Erythroblast (primary cell): Measurements from ENCODE around the gene HSD11B1L.
"Not testable (repeated sequence)": the region's sequence is repeated elsewhere in the genome, so short reads cannot be mapped to it uniquely, and the experiment has no call there.

Source experiments
- DNase-seq, 2 experiments: peaks; one replicate each; lab custom pipeline; 2025; lab: John Stamatoyannopoulos, UW
- GATA1 ChIP-seq: IDR thresholded peaks from 2 replicates; pipeline ENCODE4 v1.6.1; 2011; ENCODE audit warnings: low read depth, mild to moderate bottlenecking, control low read depth, low read length, moderate library complexity
- POLR2A ChIP-seq: IDR thresholded peaks from 2 replicates; pipeline ENCODE4 v1.6.1; 2011; ENCODE audit warnings: mild to moderate bottlenecking, low read length

Gene HSD11B1L

DNA sequence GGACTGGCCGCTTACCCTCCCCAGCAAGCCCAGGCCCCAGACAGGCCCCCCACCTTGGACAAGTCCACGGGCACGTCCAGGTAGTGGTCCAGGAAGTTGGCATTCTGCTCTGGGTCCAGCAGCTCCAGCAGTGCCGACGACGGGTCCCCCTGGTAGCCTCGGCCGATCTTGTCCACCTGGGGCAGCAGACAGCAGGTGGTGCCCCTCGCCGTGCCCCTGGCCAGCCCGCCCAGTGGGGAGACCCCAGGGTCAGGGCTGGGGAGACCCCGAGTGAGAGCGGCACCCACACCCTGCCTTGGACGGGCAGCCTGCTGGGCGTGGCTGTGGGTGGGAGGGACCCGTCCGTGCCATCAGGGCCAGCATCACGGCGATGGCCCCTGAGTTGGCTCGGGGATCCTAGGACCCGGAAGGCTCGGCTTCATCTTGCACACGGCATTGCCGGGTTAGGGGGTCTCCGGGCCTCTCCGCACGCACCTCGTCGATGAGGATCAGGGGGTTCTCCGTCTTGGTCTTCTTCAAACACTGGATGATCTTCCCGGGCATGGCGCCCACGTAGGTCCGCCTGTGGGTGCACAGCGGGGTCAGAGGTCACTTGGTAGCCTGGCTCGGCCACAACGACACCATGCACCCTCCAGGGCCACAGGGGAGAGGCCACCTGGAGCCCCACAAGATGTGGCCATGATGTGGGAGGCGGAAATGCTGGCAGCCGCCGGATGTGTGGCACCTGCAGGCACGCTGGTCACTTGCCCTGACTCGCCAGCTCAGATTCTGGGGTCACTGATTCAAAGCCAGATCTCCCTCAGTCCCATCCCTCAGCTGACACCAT is 15.6 kb downstream of the HSD11B1L start:
- DNase-seq, result no peak
- TF ChIP-seq POLR2A, result no peak
- TF ChIP-seq GATA1, result no peak

DNA sequence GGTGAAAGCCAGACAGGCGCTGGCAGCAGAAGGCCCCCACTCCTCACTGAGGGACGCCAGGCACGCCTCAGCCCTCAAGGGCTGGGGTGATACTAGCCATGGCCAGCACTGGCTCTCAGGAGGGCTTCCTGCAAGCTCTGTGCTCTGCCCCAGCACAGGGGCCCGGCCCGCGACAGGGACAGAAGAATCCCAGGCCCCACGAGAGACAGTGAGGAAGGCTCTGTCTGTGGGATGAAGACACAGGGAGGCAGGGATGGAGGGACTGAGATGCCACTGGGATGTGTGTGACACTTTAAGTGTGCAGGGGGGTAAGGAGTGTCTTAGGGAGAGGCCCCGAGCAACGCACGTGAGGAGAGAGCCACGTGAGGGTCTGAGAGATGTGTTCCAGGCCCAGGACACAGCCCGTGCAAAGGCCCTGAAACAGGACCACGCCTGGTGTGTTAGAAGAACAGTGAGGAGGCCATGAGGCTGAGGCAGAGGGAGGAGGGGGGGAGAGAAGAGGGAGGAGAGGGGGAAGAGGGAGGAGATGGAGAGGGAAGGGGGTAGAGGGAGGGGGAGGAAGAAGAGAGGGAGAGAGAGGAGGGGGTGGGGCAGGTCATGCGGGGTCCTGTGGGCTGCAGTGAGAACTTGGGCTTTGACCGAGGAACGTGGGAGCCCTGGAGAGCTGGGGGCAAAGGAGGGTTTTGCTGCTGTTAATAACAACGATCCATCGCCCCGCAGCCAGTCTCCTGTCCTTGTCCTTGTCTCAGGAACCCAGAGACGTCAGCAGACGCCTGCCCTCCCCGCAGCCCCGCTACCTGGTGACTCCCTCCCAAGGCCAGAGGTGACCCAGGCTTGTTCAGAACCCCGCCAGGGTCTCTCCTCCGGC is 16.4 kb downstream of the HSD11B1L start:
- no peak for DNase-seq
- TF ChIP-seq GATA1, result no peak
- TF ChIP-seq POLR2A, result no peak

DNA sequence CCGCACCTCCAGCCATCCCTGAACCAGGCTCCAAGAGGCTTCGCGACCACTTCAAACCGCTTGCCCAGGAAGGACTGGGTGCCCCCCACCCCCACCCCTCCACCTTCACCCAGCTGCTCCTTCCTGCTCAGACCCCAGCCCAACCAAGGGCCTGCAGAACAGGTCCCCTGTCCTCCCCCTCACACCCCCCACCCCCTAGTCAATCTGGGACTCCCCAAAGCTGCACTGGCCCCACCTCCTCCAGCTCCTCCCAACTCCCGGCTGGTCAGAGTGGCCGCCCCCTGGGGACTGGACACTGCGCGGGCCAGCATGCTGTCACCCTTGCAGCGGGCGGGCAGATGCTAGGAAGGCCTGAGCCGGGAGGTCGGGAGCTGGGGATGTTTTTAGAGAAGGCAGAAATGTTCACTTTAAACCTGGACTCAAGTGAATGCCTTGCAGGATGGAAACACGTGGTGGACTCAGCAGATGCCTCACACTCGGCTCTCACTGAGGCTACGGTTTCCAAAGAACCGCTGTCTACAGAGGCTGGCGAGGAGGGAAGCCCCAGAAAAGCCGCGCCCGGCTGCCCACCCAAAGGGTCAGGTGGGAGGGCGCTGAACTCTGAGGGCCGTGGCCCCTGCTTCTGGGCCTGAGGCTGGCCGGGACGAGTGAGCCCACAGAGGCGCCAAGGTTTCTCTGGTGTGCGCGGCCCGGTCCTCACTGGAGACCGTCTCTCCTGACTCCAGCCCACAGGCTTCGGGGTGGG is 17.2 kb downstream of the HSD11B1L start:
- TF ChIP-seq POLR2A (no peak), GATA1 (no peak)
- no peak for DNase-seq

DNA sequence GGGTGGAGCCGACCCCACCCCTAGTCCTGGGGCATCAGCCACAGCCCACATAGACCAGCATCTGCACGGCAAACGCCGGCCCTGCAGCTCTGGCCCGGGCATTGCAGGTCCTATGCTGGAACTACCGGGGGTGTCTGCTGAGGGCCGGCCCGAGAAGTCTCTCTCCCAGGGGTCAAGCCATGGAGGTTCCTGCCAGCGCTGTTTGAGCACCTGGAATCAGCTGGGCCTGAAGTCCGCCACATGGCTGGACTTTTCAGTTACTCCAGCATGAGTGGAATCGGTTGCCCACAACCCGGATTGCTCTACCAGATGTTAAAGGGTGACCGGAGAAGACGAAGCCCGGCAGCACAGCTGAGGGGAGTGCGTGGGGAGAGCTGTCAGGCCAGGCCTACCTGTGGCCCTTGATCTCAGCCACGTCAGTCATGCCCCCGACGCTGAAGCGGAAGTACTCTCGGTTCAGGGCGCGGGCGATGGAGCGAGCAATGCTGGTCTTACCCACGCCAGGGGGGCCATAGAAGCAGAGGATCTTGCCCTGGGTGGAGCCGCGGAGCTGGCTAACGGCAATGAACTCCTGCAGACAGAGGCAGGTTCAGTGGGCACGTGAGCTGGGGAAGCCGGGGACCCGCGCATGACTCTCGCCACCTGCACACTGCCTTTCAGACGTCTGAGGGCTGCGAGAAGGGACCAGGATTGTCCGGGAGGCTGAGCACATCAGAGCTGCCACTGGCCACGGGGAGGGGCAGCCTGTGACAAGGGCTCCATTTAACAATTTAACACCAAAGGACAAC is 18.0 kb downstream of the HSD11B1L start:
- DNase-seq, result no peak
- TF ChIP-seq POLR2A (no peak), GATA1 (no peak)

DNA sequence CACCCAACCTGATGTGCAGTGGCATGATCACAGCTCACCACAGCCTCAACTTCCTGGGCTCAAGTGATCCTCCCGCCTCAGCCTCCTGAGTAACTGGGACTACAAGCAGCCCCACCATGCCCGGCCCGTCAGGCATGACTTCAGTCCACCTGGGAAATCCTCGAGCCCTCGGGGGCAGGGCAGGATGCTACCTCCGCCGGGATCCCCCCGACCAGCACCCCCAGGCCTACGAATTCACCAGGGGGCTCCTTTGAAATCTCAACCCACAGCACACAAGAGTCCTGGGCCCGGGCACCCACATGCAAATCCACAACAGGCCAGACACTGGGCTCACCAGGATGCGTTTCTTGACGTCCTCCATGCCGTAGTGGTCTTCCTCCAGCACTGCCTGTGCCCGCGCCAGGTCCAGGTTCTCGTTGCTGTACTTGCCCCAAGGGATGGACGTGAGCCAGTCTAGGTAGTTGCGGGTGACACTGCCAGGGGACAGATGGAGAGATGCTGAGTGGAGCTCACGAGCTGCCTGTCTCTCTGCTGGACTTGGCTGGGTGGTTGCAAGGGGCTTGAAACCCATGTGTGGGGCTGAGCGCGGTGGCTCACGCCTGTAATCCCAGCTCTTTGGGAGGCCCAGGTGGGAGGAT is 19.7 kb downstream of the HSD11B1L start:
- no peak for DNase-seq
- TF ChIP-seq POLR2A (no peak), GATA1 (no peak)

DNA sequence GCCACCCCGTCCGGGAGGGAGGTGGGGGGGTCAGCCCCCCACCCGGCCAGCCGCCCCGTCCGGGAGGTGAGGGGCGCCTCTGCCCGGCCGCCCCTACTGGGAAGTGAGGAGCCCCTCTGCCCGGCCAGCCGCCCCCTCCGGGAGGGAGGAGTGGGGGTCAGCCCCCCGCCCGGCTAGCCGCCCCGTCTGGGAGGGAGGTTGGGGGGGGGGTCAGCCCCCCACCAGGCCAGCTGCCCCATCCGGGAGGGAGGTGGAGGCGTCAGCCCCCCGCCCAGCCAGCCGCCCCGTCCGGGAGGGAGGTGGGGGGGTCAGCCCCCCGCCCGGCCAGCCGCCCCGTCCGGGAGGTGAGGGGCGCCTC is 21.2 kb downstream of the HSD11B1L start:
- DNase-seq, result not testable (repeated sequence)

DNA sequence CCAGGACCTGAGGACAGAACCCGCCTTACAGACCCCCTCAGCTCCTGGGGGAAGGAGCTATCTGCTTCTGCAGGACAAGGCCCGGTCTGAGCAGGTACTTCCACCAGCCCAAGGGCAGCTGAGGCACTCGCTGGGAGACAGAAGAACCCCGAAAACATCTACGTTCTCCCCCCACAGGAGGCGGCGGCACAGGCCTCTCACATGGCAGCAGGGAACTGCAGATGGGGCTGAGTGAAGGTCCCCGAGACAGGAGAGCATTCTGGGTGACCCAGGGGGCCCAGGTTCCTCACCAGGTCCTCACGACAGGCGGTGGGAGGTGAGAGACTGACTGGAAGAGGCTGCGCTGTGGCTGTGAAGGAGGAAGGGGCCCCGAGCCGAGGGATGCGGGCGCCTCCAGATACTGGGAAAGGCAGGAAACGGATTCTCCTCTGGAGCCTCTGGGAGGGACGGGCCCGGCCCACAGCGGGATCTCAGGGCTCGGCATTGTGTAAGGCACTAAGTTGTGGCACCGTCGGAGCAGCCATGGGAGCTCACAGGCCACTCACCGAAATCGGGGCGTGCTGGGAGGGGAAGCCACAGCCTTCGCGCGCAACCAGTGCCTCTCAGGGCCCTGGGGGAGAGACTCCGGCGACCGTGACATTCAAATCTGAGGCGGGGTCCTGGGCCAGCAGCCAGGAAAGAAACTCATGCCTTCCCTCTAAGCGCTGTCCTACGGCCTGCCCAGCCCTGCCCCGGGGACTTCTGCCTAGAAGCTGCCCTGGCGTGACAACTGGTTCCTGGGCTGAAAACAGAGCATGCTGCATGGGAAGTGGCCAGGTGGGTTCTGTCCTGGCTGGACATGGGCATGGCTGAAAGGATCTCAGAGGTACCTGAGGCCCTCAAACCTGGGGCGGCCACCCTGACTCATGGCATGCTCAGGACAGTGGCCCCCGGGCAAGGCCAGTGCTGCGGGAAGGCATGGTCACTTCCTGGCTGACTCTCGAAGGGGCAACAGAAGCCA is 23.3 kb downstream of the HSD11B1L start:
- no peak for TF ChIP-seq GATA1
- TF ChIP-seq POLR2A, result no peak
- DNase-seq, result no peak

DNA sequence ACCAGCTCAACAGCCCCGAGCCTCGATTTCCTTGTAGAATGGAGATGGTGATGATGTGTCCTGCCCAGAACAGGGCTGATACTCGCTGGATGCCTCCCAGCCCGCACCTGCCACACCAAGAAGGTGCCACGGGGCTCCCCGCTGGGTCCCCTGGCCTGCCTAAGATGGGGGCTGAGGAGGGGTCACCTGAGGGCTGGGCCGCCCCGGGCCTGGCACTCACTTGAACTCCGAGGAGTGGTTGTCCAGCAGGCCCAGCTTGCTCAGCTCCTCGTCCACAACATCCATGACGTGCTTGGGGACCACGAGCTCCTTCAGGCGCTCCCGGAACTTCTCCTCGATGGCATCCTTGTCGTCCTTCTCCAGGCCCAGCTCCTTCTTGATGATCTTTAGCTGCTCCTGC is 24.7 kb downstream of the HSD11B1L start:
- no peak for DNase-seq
- TF ChIP-seq POLR2A (no peak), GATA1 (no peak)

DNA sequence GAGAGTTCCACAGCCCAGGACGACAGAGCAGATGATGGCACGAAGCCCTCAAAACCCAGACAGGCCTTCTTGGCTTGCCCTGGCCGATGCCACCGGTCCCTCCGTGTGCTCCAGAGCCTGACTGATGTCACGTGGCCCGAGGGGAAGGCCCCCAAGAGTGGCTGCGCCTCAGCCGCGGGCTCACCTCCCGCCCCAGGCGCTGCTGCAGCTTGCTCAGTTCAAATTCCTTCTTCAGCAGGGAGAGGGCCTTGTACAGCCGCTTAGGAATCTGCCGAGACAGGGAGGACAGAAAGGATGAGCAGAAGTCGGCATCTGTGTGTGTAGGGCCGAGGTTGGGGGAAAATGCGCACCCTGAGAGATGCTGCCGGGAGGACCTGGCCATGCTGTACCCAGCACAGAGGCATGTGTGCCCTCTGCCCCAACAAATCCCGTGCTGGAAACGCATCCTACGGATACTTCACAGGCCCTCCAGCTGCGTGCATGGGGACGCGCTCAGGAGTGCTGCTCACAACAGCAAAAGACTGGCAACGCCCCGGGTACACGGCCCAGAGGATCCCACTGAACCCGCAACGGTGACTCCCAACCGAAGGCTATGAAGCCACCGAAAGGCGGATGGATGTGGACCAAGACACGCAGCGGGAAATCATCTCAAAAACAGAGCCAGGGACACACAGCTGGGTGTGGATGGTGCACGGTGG is 26.2 kb downstream of the HSD11B1L start:
- TF ChIP-seq GATA1 (no peak), POLR2A (no peak)
- no peak for DNase-seq

DNA sequence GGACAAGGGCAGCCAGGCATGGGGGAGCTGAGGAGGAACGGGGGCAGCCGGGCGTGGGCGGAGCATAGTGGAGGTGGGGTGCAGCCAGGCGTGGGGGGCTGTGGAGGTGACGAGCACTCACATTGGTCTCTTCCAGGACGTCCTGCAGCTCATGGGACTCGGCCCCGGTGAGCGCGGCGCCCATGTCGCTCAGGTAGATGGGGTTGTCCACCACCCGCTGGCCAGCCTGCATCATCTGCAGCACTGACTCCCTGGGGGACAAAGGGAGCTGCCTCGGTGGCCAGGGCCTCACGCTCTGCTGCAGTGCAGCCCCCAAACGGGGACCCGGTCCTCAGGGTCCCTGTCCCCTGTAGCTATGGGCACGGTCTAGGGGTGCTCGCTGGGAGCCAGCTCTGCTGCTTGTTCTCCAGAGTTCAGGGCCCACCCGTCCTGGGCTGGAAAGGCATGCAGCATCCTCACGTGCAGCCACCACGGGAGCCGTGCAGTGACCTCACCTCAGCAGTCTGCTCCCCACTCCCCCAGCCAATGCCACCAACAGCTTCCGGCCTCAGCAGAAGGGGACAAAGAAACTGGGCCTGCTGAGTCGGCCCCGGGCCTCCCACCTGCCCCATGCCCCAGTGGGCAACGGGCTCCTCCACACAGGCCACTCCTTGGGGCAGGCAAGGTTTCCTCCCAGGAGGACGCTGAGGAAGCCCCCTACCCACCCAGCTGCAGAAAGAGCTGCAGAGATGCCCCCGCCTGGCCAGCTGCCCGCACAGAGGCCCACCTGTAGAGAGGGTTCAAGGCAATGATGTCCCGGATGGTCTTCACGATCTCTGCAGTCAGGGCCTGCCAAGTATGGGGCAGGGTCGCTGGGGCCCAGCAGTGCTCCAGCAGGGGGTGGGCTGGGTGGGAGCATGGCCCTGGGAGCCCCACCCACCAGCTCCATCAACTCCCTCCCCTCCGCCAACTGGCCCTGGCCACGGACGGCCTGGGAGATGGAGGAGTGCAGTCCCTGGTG is 27.0 kb downstream of the HSD11B1L start:
- TF ChIP-seq GATA1, result no peak
- TF ChIP-seq POLR2A, result no peak
- DNase-seq, result no peak
